Measurements from ENCODE around the gene LRRC9.
"Not testable (repeated sequence)": the region's sequence is repeated elsewhere in the genome, so short reads cannot be mapped to it uniquely, and the experiment has no call there.

Gene LRRC9

DNA sequence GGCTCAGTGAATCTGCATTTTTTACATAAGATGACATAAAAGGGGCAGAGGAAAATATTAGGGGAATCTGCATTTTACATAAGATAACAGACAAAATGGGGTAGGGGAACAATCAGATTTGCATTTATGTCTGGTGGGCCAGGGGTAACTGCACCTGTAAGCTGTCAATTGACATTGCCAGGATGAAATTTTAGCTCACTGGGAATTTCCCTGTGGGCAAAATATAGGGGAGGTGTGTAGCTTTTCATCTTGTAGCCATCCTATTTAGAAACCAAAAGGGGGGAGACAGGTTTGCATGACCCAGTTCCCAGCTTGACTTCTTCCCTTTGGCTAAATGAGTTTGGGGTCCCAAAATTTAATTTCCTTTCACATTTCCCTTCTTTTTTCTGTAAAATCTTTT is 175.3 kb downstream of the LRRC9 start:
- no peak overlapping the region for H3K4me3 ChIP-seq (ENCODE audit: low read depth, low read length)
- no peak for TF ChIP-seq CTCF (IDR thresholded peaks at IDR 0.05; ENCODE audit: borderline replicate concordance, insufficient read depth, low read depth, low read length)

DNA sequence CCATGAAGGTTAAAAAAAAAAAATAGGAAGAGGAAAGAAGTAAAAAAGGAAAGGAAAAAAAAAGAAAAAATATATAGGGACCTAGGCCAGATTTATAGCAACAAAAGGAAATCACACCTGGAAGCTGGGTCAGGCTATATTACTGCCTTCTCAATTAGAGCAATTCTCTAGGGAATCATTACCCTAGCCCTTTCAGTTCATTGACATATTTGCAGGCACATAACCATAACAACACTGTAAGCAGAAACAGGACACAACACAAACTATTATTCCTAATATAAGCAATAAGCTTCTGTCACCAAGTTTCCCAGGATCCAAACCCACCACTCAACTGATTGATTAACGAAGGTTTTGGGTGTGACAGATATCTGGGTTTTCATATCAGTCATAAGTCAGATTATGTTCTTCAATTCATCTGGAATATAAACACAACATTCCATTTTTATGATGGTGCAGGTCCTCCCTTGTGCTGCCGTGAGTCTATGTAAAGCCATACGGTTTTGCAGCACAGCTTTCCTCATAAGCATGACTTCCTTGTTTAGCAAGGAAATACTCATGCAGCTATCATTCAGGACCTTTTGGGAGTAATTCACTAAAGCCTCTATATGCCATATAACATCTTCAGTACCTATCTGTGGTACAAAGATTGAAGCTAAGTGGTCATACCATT is 176.0 kb downstream of the LRRC9 start:
- H3K4me3 ChIP-seq (ENCODE audit: low read depth, low read length) = no peak overlapping the region

GRCh38 chr14:60097974-60098373 is 178.0 kb downstream of the LRRC9 start:
- no peak overlapping the region for H3K4me3 ChIP-seq (ENCODE audit: low read depth, low read length)
- no peak for TF ChIP-seq CTCF (IDR thresholded peaks at IDR 0.05; ENCODE audit: borderline replicate concordance, insufficient read depth, low read depth, low read length)

More for the DNA sequence above, 176.0 kb downstream of the LRRC9 start:
- no peak for TF ChIP-seq CTCF (IDR thresholded peaks at IDR 0.05; ENCODE audit: borderline replicate concordance, insufficient read depth, low read depth, low read length)

- not testable (repeated sequence) for H3K4me3 ChIP-seq (ENCODE audit: low read depth, low read length)
Observed at GRCh38 chr14:60099855-60100254, 179.9 kb downstream of the LRRC9 start.

DNA sequence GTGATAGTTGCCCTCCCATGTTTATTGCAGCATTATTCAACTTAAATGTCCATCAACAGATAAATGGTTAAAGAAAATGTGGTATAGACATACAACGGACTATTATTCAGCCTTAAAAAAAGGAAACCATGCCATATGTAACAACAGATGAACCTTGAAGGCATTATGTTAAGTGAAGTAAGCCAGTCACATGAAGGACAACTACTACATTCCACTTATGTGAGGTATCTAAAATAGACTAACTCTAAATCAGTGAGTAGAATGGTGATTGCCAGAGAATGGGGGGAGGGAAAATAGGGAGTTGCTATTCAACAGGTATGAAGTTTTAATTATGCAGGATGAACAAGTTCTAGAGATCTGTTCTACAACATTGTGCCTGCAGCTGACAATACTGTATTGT is 181.8 kb downstream of the LRRC9 start:
- no peak overlapping the region for H3K4me3 ChIP-seq (ENCODE audit: low read depth, low read length)
- no peak for TF ChIP-seq CTCF (IDR thresholded peaks at IDR 0.05; ENCODE audit: borderline replicate concordance, insufficient read depth, low read depth, low read length)

- no peak overlapping the region for H3K4me3 ChIP-seq (ENCODE audit: low read depth, low read length)
Observed at GRCh38 chr14:60102389-60102788, 182.4 kb downstream of the LRRC9 start.

GRCh38 chr14:60106339-60106738 is 186.4 kb downstream of the LRRC9 start:
- TF ChIP-seq CTCF (IDR thresholded peaks at IDR 0.05; ENCODE audit: borderline replicate concordance, insufficient read depth, low read depth, low read length) = no peak

More at GRCh38 chr14:60102389-60102788, 182.4 kb downstream of the LRRC9 start:
- no peak for TF ChIP-seq CTCF (IDR thresholded peaks at IDR 0.05; ENCODE audit: borderline replicate concordance, insufficient read depth, low read depth, low read length)

More at GRCh38 chr14:60106339-60106738, 186.4 kb downstream of the LRRC9 start:
- H3K4me3 ChIP-seq (ENCODE audit: low read depth, low read length) = no peak overlapping the region
